ENCODE results near the gene BORCS8.
A peak's percentile ranks its signal among the peaks of the same experiment; 100 is the strongest.
"Not testable (repeated sequence)": the region's sequence is repeated elsewhere in the genome, so short reads cannot be mapped to it uniquely, and the experiment has no call there.

The BORCS8 gene

GRCh38 chr19:19147344-19147743, 44.6 kb downstream of the BORCS8 start:
- DNase-seq, result no peak

GRCh38 chr19:19146865-19147264, 45.1 kb downstream of the BORCS8 start:
- DNase-seq, result no peak

- DNase-seq, result peak; percentile 77
Measured at GRCh38 chr19:19145684-19146608, 46.0 kb downstream of the BORCS8 start.

- DNase-seq, result no peak
Measured at GRCh38 chr19:19145281-19145680, 46.7 kb downstream of the BORCS8 start.

GRCh38 chr19:19142347-19142746, 49.6 kb downstream of the BORCS8 start:
- no peak for DNase-seq

- no peak for DNase-seq
Measured at GRCh38 chr19:19140476-19140875, 51.5 kb downstream of the BORCS8 start.

GRCh38 chr19:19139876-19140229, 52.1 kb downstream of the BORCS8 start:
- DNase-seq, result no peak

- DNase-seq, result peak; percentile 96
Measured at GRCh38 chr19:19138109-19138981, 53.6 kb downstream of the BORCS8 start, which contains the start of gene TMEM161A. Gene TMEM161A (minus strand): TSS chr19:19138478. CDS start chr19:19138428, 50 bp downstream.

GRCh38 chr19:19137556-19138108, 54.3 kb downstream of the BORCS8 start:
- no peak for DNase-seq

GRCh38 chr19:19135713-19136112, 56.2 kb downstream of the BORCS8 start:
- not testable (repeated sequence) for DNase-seq

- peak; percentile 15 for DNase-seq
Measured at GRCh38 chr19:19134687-19135158, 57.2 kb downstream of the BORCS8 start.

GRCh38 chr19:19133985-19134384, 58.0 kb downstream of the BORCS8 start:
- no peak for DNase-seq

- no peak for DNase-seq
Measured at GRCh38 chr19:19132912-19133311, 59.0 kb downstream of the BORCS8 start.

GRCh38 chr19:19131989-19132388, 60.0 kb downstream of the BORCS8 start:
- DNase-seq, result no peak

All from activated effector memory CD4-positive, alpha-beta T cell treated with Interleukin-2 at 50 U/mL for 16 hours (primary cell).